ENCODE data around the gene EGFLAM. TPM values are rescaled to one million over a fixed set of nuclear protein-coding genes. Genes with fewer than 3 reads are reported as not detected.

The EGFLAM gene
- total RNA-seq, 1 donor from 2014 or later = not detected

GRCh38 chr5:38342261-38342660, 83.9 kb downstream of the EGFLAM start:
- H3K27ac Mint-ChIP-seq = no peak overlapping the region
- no peak overlapping the region for H3K4me3 Mint-ChIP-seq (ENCODE audit: low read depth)
- no peaks in the 10 kb centered on the region for H3K9me3 Mint-ChIP-seq
- intact Hi-C loops (cut with micrococcal nuclease) = no loop called here
- H3K4me1 Mint-ChIP-seq (ENCODE audit: low read depth) = no peaks in the 10 kb centered on the region
- H3K36me3 Mint-ChIP-seq (ENCODE audit: low read depth) = no peaks in the 10 kb centered on the region
- no peak for DNase-seq (ENCODE audit: low spot score)
- H3K27me3 Mint-ChIP-seq (ENCODE audit: low read depth) = peaks cover 3% of the 10 kb centered on the region

- no peaks in the 10 kb centered on the region for H3K27me3 Mint-ChIP-seq (ENCODE audit: low read depth)
- no peak for DNase-seq (ENCODE audit: low spot score)
- intact Hi-C loops (cut with micrococcal nuclease) = no loop called here
- no peaks in the 10 kb centered on the region for H3K36me3 Mint-ChIP-seq (ENCODE audit: low read depth)
- no peaks in the 10 kb centered on the region for H3K9me3 Mint-ChIP-seq
- H3K27ac Mint-ChIP-seq = no peak overlapping the region
- no peak overlapping the region for H3K4me3 Mint-ChIP-seq (ENCODE audit: low read depth)
- no peaks in the 10 kb centered on the region for H3K4me1 Mint-ChIP-seq (ENCODE audit: low read depth)
Measured at GRCh38 chr5:38344891-38345290, 86.5 kb downstream of the EGFLAM start.

GRCh38 chr5:38346593-38346992, 88.2 kb downstream of the EGFLAM start:
- no peaks in the 10 kb centered on the region for H3K4me1 Mint-ChIP-seq (ENCODE audit: low read depth)
- H3K27me3 Mint-ChIP-seq (ENCODE audit: low read depth) = no peaks in the 10 kb centered on the region
- no peak overlapping the region for H3K4me3 Mint-ChIP-seq (ENCODE audit: low read depth)
- intact Hi-C loops (cut with micrococcal nuclease) = no loop called here
- no peak overlapping the region for H3K27ac Mint-ChIP-seq
- no peaks in the 10 kb centered on the region for H3K36me3 Mint-ChIP-seq (ENCODE audit: low read depth)
- no peak for DNase-seq (ENCODE audit: low spot score)
- H3K9me3 Mint-ChIP-seq = no peaks in the 10 kb centered on the region

GRCh38 chr5:38347040-38347763, 88.8 kb downstream of the EGFLAM start:
- Mint-ChIP-seq H3K27ac (no peak overlapping the region), H3K4me1 (ENCODE audit: low read depth) (no peaks in the 10 kb centered on the region), H3K4me3 (ENCODE audit: low read depth) (no peak overlapping the region), H3K27me3 (ENCODE audit: low read depth) (no peaks in the 10 kb centered on the region), H3K36me3 (ENCODE audit: low read depth) (no peaks in the 10 kb centered on the region), H3K9me3 (no peaks in the 10 kb centered on the region)
- intact Hi-C loops (cut with micrococcal nuclease) = no loop called here
- no peak for DNase-seq (ENCODE audit: low spot score)

GRCh38 chr5:38347896-38348295, 89.5 kb downstream of the EGFLAM start:
- Mint-ChIP-seq H3K36me3 (ENCODE audit: low read depth) (no peaks in the 10 kb centered on the region), H3K9me3 (no peaks in the 10 kb centered on the region), H3K27me3 (ENCODE audit: low read depth) (no peaks in the 10 kb centered on the region), H3K27ac (no peak overlapping the region), H3K4me3 (ENCODE audit: low read depth) (no peak overlapping the region), H3K4me1 (ENCODE audit: low read depth) (no peaks in the 10 kb centered on the region)
- DNase-seq (ENCODE audit: low spot score) = no peak
- intact Hi-C loops (cut with micrococcal nuclease) = no loop called here

GRCh38 chr5:38360323-38361061, 102.1 kb downstream of the EGFLAM start:
- intact Hi-C loops (cut with micrococcal nuclease) = no loop called here
- no peaks in the 10 kb centered on the region for H3K4me1 Mint-ChIP-seq (ENCODE audit: low read depth)

GRCh38 chr5:38362713-38363112, 104.4 kb downstream of the EGFLAM start:
- DNase-seq (ENCODE audit: low spot score) = no peak
- H3K36me3 Mint-ChIP-seq (ENCODE audit: low read depth) = no peaks in the 10 kb centered on the region
- peaks cover 2% of the 10 kb centered on the region for H3K27me3 Mint-ChIP-seq (ENCODE audit: low read depth)
- intact Hi-C loops (cut with micrococcal nuclease) = no loop called here
- H3K4me3 Mint-ChIP-seq (ENCODE audit: low read depth) = no peak overlapping the region
- H3K27ac Mint-ChIP-seq = no peak overlapping the region
- no peaks in the 10 kb centered on the region for H3K9me3 Mint-ChIP-seq
- H3K4me1 Mint-ChIP-seq (ENCODE audit: low read depth) = no peaks in the 10 kb centered on the region

More at GRCh38 chr5:38360323-38361061, 102.1 kb downstream of the EGFLAM start:
- no peaks in the 10 kb centered on the region for H3K27me3 Mint-ChIP-seq (ENCODE audit: low read depth)
- H3K36me3 Mint-ChIP-seq (ENCODE audit: low read depth) = no peaks in the 10 kb centered on the region
- no peak overlapping the region for H3K27ac Mint-ChIP-seq
- H3K9me3 Mint-ChIP-seq = no peaks in the 10 kb centered on the region
- DNase-seq (ENCODE audit: low spot score) = no peak
- H3K4me3 Mint-ChIP-seq (ENCODE audit: low read depth) = no peak overlapping the region

- no peaks in the 10 kb centered on the region for H3K36me3 Mint-ChIP-seq (ENCODE audit: low read depth)
- DNase-seq (ENCODE audit: low spot score) = no peak
- H3K9me3 Mint-ChIP-seq = no peaks in the 10 kb centered on the region
- peaks cover 8% of the 10 kb centered on the region for H3K27me3 Mint-ChIP-seq (ENCODE audit: low read depth)
- H3K27ac Mint-ChIP-seq = no peak overlapping the region
- H3K4me1 Mint-ChIP-seq (ENCODE audit: low read depth) = peaks cover 3% of the 10 kb centered on the region
- H3K4me3 Mint-ChIP-seq (ENCODE audit: low read depth) = no peak overlapping the region
- intact Hi-C loops (cut with micrococcal nuclease) = no loop called here
Measured at GRCh38 chr5:38364825-38365224, 106.5 kb downstream of the EGFLAM start.

GRCh38 chr5:38367410-38367809, 109.1 kb downstream of the EGFLAM start:
- H3K4me3 Mint-ChIP-seq (ENCODE audit: low read depth) = no peak overlapping the region
- H3K36me3 Mint-ChIP-seq (ENCODE audit: low read depth) = no peaks in the 10 kb centered on the region
- H3K9me3 Mint-ChIP-seq = no peaks in the 10 kb centered on the region
- intact Hi-C loops (cut with micrococcal nuclease) = no loop called here
- no peak overlapping the region for H3K27ac Mint-ChIP-seq
- DNase-seq (ENCODE audit: low spot score) = no peak
- peaks cover 8% of the 10 kb centered on the region for H3K27me3 Mint-ChIP-seq (ENCODE audit: low read depth)
- peaks cover 3% of the 10 kb centered on the region for H3K4me1 Mint-ChIP-seq (ENCODE audit: low read depth)

- Mint-ChIP-seq H3K9me3 (no peaks in the 10 kb centered on the region), H3K27ac (no peak overlapping the region), H3K36me3 (ENCODE audit: low read depth) (no peaks in the 10 kb centered on the region), H3K4me1 (ENCODE audit: low read depth) (peaks cover 3% of the 10 kb centered on the region), H3K27me3 (ENCODE audit: low read depth) (peaks cover 9% of the 10 kb centered on the region), H3K4me3 (ENCODE audit: low read depth) (no peak overlapping the region)
- no peak for DNase-seq (ENCODE audit: low spot score)
- intact Hi-C loops (cut with micrococcal nuclease) = no loop called here
Measured at GRCh38 chr5:38367966-38368365, 109.6 kb downstream of the EGFLAM start.

GRCh38 chr5:38369692-38370091, 111.3 kb downstream of the EGFLAM start:
- Mint-ChIP-seq H3K27me3 (ENCODE audit: low read depth) (peaks cover 11% of the 10 kb centered on the region), H3K27ac (no peak overlapping the region), H3K36me3 (ENCODE audit: low read depth) (no peaks in the 10 kb centered on the region), H3K4me3 (ENCODE audit: low read depth) (no peak overlapping the region), H3K4me1 (ENCODE audit: low read depth) (peaks cover 3% of the 10 kb centered on the region), H3K9me3 (no peaks in the 10 kb centered on the region)
- DNase-seq (ENCODE audit: low spot score) = no peak
- intact Hi-C loops (cut with micrococcal nuclease) = no loop called here

GRCh38 chr5:38370358-38371100, 112.2 kb downstream of the EGFLAM start:
- H3K4me3 Mint-ChIP-seq (ENCODE audit: low read depth) = no peak overlapping the region
- no peaks in the 10 kb centered on the region for H3K9me3 Mint-ChIP-seq
- peaks cover 3% of the 10 kb centered on the region for H3K4me1 Mint-ChIP-seq (ENCODE audit: low read depth)
- DNase-seq (ENCODE audit: low spot score) = no peak
- intact Hi-C loops (cut with micrococcal nuclease) = no loop called here
- peaks cover 13% of the 10 kb centered on the region for H3K27me3 Mint-ChIP-seq (ENCODE audit: low read depth)
- H3K36me3 Mint-ChIP-seq (ENCODE audit: low read depth) = no peaks in the 10 kb centered on the region
- no peak overlapping the region for H3K27ac Mint-ChIP-seq

- Mint-ChIP-seq H3K9me3 (no peaks in the 10 kb centered on the region), H3K4me3 (ENCODE audit: low read depth) (no peak overlapping the region), H3K4me1 (ENCODE audit: low read depth) (peaks cover 3% of the 10 kb centered on the region), H3K36me3 (ENCODE audit: low read depth) (no peaks in the 10 kb centered on the region), H3K27ac (no peak overlapping the region), H3K27me3 (ENCODE audit: low read depth) (peaks cover 13% of the 10 kb centered on the region)
- intact Hi-C loops (cut with micrococcal nuclease) = no loop called here
- DNase-seq (ENCODE audit: low spot score) = no peak
Measured at GRCh38 chr5:38371596-38371995, 113.2 kb downstream of the EGFLAM start.

Measured in activated T-helper 2 cell treated with anti-CD3 and anti-CD28 coated beads, Interferon-gamma antibody, Interleukin-2, Interleukin-4, amounts not matched to agents 10 μg/mL and 5 μg/mL and 100 μg/mL, durations not matched to agents 14 hours and 24 hours and 36 hours (primary cell).